Loucy (cell line): ENCODE measurements around the gene ME3.

ENCODE experiments used
- CTCF ChIP-seq: fragments of 200-600 bp; sonication (generic); conservative IDR thresholded peaks from 2 replicates; pipeline ENCODE4 v1.5.1; 2014; ENCODE audit warnings: mild to moderate bottlenecking, antibody characterized with exemption, low read length
- EZH2phosphoT487 ChIP-seq: fragments of 200-600 bp; IDR thresholded peaks from 2 replicates; pipeline ENCODE4 v1.6.1; 2018; ENCODE audit warnings: antibody characterized with exemption, mild to moderate bottlenecking, moderate library complexity, borderline replicate concordance

DNA sequence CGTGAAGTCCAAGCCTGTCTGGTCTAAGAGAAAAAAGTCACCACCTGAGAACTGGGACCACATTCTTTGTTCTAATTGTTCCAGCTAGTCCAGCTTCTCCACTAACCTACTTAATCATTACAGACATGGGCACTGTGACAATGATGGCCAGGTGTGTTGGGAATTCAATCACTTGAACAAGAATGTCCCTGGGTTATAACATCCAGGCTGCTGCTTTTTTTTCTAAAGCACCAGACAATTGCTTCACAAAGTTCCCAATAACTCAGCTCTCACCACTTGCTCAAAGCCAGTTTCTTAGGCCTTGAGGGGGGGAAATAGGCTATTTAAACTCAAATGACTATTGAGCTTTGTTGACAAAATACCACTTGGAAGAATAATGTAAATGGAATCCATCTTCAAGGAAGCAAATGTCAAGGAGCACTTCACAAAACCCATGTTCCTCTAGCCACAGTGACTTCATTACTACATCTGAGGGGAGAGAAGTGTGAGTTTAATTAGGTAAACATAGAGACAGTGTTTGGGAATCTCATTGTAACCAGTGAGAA, 80.3 kb downstream of the ME3 start:
- TF ChIP-seq CTCF (no peak), EZH2phosphoT487 (no peak)
